GM21390 (cell line): ENCODE data around the gene CZIB.
A peak's percentile ranks its signal among the peaks of the same experiment; 100 is the strongest.

Experiments used
- ATAC-seq: cut with Tn5 transposase; IDR thresholded peaks from one replicate; pipeline ENCODE4 v1.9.1; 2021; ENCODE audit not compliant: unreplicated experiment

The CZIB gene

GRCh38 chr1:53220171-53220961 is at the start of gene CZIB:
CZIB (minus strand) TSS chr1:53220634; CDS start chr1:53220575, 59 bp downstream.
- ATAC-seq, result peak; percentile 91

GRCh38 chr1:53270107-53270506 is 49.7 kb upstream of the CZIB start:
- no peak for ATAC-seq

- ATAC-seq, result no peak
These were observed 47.3 kb upstream of the CZIB start for GRCh38 chr1:53267761-53268160.

- no peak for ATAC-seq
These were observed 45.6 kb upstream of the CZIB start for GRCh38 chr1:53266038-53266437.

- no peak for ATAC-seq
These were observed 45.1 kb upstream of the CZIB start for GRCh38 chr1:53265581-53265980.

- no peak for ATAC-seq
These were observed 43.6 kb upstream of the CZIB start for GRCh38 chr1:53264048-53264447.

DNA sequence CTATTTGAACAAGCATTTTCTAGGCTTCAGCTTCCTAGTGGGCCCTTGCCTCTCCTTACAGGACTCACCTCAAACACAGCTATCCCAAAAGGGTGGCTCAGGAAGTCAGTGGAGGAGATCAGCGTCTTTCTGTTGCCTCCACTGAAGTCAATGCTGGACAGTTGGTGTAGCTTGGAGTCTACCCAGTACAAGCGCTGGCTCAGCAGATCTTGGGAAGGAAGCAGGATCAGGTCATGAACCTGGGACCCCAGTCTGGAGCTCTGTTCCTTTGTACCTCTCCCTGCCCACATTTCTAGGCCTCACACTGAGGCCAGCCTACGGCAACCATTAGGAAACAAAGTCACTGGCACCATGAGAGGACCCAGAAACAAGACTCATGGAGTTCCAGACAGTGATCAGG is 41.6 kb upstream of the CZIB start:
- ATAC-seq, result no peak

GRCh38 chr1:53260631-53261247 is 40.3 kb upstream of the CZIB start:
- no peak for ATAC-seq

DNA sequence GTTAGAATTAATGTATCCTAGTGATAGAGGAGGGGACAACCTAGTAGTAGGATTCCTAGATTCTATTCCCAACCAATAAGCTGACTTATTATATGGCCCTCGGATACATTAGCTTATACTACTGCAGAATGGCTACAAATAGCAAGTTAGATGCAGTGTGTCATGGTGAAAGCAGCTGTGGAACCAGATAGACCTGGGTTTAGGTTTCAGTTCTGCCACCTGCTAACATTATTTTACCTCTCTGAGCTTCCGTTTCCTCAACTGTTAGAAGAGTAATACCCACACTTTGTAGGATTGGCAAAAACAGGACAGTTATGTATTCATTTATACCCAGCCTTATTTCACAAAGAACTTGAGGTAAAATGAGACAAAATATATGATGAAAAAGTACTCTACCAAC is 39.5 kb upstream of the CZIB start:
- no peak for ATAC-seq

DNA sequence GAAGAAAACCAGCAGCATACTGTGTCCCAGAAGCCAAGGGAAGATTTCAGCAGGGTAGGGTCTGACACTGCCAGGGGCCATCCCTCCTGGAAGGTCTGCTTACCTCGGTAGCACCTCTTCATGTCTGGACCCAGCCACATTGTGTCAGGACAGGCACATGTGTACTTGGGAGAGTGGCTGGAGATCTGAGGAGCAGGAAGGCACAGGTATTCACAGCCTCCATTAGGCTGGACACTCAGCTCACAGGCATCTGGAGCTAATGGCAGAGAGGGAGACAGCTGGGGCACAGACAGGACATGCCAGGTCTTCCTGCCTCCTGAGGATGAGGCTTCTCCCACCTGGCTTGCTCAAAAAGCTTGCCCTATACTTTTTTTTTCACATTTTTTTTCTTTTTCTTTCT is 37.8 kb upstream of the CZIB start:
- no peak for ATAC-seq

GRCh38 chr1:53257454-53258081 is 37.1 kb upstream of the CZIB start:
- no peak for ATAC-seq

DNA sequence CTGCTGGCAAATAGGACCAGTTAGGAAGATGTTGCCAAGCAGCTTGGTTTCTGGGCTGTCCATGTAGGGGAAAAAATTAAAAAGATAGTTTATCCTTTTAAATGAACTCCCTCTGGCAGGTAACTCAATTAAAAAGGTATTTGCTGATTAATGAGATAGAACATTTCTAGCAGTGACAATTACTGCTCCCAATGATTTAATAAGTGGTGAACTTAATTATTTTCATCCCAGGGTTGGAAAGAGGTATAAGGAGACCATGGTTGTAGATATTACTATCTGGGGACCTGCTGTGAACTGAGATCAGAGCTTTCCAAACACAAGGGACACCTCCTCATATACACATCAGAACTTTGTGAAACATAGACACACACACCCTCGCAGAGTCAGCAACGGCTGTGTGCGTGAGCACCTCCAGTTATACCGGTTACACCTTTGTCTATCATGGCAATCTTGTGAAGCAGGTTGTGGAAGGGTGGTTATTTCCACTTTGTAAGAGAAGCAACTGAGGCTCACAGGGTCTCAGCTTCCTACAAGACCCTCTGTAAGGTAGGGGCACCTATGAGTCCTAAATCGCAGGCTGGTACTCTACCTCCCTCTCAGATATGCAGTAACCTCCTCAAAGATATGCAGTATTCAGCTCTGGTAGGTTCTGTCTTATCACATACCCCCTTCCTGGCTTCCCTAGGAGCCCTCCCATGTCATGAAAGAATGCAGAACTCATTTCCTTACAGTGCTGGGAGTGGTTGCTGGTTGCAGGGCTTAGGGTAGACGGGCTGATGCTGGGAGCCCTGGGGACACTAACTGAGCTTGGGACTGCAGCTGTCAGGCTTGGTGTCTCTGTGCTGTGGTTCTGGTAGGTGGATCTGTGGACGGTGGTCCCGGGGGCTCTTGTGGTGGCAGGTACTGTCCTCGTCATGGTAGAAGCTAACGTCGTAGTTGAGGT is 36.3 kb upstream of the CZIB start:
- no peak for ATAC-seq

GRCh38 chr1:53255031-53255430 is 34.6 kb upstream of the CZIB start:
- no peak for ATAC-seq

DNA sequence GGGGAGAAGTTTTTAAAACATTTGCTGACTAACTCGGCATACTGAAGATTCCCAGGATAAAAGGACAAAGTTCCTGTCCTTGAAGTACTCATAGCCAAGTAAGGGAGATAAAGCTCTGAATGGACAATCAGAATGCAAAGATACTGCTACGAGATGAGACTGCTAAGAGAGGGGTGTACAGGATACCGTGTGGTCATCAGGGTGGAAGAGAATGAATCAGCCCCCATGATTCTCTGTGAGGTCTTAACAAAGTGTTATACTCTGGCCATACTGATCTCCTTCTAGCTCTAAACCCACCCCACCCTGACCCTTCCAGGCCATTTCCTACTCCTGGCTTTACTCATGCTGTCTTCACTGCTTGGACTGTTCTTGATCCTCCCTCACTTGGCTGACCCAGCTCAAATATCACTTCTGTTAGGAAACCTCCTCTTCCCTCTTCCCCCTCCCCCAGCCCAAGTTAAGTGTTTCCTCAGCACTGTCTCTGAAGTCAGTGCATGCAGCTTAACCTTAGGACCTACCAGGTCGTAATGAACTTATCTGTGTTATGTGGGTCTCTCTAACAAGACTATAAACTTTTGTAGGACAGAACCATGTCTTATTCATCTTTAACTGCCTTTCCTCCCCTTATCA is 33.7 kb upstream of the CZIB start:
- no peak for ATAC-seq

DNA sequence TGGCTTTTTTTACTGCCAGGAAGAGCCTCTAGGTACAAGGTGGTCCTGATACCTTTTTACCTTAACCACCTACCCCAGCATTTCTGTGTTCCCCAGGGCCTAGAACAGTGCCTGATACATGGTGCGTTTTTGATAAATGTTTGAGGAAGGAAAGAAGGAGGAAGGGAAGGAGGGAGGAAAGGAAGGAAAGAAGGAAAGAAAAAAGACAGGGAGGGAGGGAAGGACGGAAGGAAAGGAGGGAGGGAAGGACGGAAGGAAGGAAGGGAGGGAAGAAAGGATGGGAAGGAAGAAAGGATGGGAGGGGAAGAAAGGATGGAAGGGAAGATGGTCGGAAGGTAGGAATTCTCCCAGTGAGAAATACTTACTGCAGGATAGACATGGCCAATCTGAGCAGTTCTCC is 29.9 kb upstream of the CZIB start:
- ATAC-seq, result no peak

GRCh38 chr1:53249706-53250105 is 29.3 kb upstream of the CZIB start:
- ATAC-seq, result no peak

DNA sequence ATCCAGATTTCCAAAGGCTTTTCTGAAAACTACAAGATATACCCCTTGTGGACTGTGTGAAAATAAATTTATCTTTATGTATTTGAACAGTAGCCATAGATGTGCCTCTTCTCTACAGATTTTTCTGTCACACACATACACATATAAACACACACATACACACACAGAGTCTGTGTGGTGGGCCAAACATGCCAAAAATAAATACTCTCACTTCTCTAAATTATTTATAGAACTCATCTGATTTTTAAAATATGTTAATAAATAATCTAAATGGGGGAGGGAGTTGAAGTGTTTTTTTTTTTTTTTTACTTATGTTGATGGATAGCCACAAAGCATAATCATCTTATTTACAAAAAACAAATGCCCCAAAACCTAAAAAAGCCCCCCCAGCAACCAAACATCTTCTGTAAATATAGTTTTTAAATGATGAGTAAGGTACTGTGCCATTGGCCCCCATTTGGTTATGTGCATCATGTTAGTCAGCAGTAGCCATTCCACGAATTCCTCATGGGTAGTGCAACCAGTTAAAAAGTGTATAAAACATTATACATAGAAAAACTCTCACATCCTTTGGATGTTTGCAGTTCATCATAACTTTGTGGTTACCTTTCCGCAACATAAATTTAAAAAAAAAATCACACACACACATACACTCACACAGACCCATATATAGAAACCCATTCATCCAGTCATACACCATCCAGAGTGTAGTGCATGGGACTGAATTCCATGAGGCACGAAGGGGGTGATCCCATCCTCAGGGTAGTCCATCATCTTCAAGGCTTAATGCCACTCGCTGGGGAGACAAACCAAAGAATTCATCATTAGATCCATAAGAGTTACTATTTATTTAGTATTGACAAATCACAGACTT is 26.1 kb upstream of the CZIB start:
- ATAC-seq, result no peak

DNA sequence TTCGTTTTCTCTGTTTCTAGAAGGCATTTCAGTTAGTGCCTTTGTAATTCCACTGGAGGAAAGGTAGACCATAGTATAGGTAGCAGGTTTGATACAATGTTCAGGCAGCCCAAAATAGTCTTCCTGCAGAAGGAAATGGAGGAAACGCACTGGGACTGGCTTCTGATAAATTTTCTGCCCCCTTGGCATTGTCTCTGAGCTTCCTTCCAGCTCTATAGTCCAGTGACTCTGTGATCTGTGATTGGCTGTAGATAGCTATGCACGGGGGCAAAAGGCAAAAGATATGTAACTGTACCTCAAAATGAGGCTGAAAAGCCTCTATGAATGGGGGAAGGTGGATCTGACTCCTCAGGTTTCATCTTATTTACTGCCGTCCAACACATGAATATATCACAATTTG is 23.7 kb upstream of the CZIB start:
- ATAC-seq, result no peak

GRCh38 chr1:53242381-53242780 is 21.9 kb upstream of the CZIB start:
- no peak for ATAC-seq

DNA sequence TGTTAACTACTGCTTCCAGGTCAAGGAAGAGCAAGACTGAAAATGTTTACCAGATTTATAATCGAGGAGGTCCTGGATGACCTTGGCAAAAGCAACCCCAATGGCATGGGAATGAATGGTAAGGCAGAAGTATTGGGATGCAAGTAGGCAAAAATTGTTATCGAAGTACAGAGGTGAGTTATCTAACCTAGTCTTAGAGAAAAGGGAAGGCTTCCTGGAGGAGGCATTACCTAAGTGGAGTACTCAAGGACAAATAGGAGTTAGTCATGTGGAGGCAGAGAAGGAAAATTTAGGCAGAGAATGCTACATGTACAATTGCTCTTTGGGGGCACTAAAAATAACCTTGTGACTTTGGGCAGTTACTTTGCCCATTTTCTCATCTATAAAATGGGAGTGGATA is 21.4 kb upstream of the CZIB start:
- ATAC-seq, result no peak
